SK-N-SH (cell line): ENCODE results near the gene CLEC10A. TPM values are rescaled to one million over a fixed set of nuclear protein-coding genes. Genes with fewer than 3 reads are reported as not detected.

Experiments
- CTCF ChIA-PET: fragments of 300-600, 350-600 bp; formaldehyde crosslinking; extraction: SDS; loops from one replicate; lab custom pipeline; 2021; lab: Yijun Ruan, JAX
- POLR2A ChIA-PET: fragments of 350-600 bp; sonication (Branson Sonifier 250); formaldehyde crosslinking; extraction: SDS; loops from one replicate; lab custom pipeline; 2020; ENCODE audit warnings: antibody characterized with exemption, inconsistent platforms; lab: Yijun Ruan, JAX
- DNase-seq: peaks from one replicate; pipeline ENCODE4 v3.0.0; 2012
- H2AFZ ChIP-seq: fragments of 200-600 bp; sonication (generic); 2 replicates; pipeline ENCODE4 v1.8.1; 2016; ENCODE audit warnings: antibody characterized with exemption, mild to moderate bottlenecking, low read depth
- H3F3A ChIP-seq: fragments of 200-600 bp; sonication (generic); replicated peaks from 2 replicates; pipeline ENCODE3; 2016; ENCODE audit warnings: antibody characterized with exemption, mild to moderate bottlenecking; ENCODE audit not compliant: insufficient read depth
- H3K27ac ChIP-seq, 2 experiments: fragments of 200-500 bp in 1 of 2; fragments of 200-600 bp in 1 of 2; sonication (Bioruptor generic) in 1 of 2; sonication (generic), shearing (Covaris generic) in 1 of 2; 2 replicates each; pipeline versions ENCODE4 v1.5.1 to v1.6.1; 2014 to 2016; ENCODE audit warnings: low read depth in 2 of 2, inconsistent platforms in 1 of 2, low read length in 1 of 2, mild to moderate bottlenecking in 1 of 2, mixed read lengths in 1 of 2
- H3K27me3 ChIP-seq: fragments of 200-600 bp; sonication (generic), shearing (Covaris generic); 2 replicates; pipeline ENCODE4 v1.6.1; 2016; ENCODE audit warnings: mixed run types; ENCODE audit not compliant: insufficient read depth
- H3K36me3 ChIP-seq, 2 experiments: fragments of 200-500 bp in 1 of 2; fragments of 200-600 bp in 1 of 2; sonication (Bioruptor generic) in 1 of 2; sonication (generic) in 1 of 2; replicated peaks in 1 of 2; 2 replicates each; pipeline versions ENCODE3 to v1.5.1; 2014 to 2016; ENCODE audit warnings: low read length in 1 of 2, mild to moderate bottlenecking in 1 of 2; ENCODE audit not compliant: insufficient read depth in 2 of 2, control insufficient read depth in 1 of 2
- H3K4me1 ChIP-seq, 2 experiments: fragments of 200-500 bp in 1 of 2; fragments of 200-600 bp in 1 of 2; sonication (Bioruptor generic) in 1 of 2; sonication (generic), shearing (Covaris generic) in 1 of 2; 2 replicates each; pipeline versions ENCODE4 v1.5.1 to v1.6.1; 2014 to 2016; ENCODE audit warnings: low read depth in 1 of 2, low read length in 1 of 2, mixed run types in 1 of 2; ENCODE audit not compliant: insufficient read depth in 2 of 2, control insufficient read depth in 1 of 2
- H3K4me2 ChIP-seq: fragments of 200-600 bp; sonication (generic), shearing (Covaris generic); 2 replicates; pipeline ENCODE4 v1.6.1; 2017; ENCODE audit warnings: mixed run types
- H3K4me3 ChIP-seq, 2 experiments: fragments of 200-500 bp in 1 of 2; fragments of 200-600 bp in 1 of 2; sonication (Bioruptor generic) in 1 of 2; sonication (generic), shearing (Covaris generic) in 1 of 2; 2 replicates each; pipeline versions ENCODE4 v1.5.1 to v1.8.1; 2014 to 2016; ENCODE audit warnings: low read depth in 2 of 2, inconsistent platforms in 1 of 2, low read length in 1 of 2, mild to moderate bottlenecking in 1 of 2, mixed read lengths in 1 of 2, moderate library complexity in 1 of 2
- H3K79me2 ChIP-seq: fragments of 200-600 bp; sonication (generic); 2 replicates; pipeline ENCODE4 v1.8.1; 2017; ENCODE audit warnings: mild to moderate bottlenecking; ENCODE audit not compliant: insufficient read depth
- H3K9ac ChIP-seq: fragments of 200-600 bp; sonication (generic); 2 replicates; pipeline ENCODE4 v1.6.1; 2017; ENCODE audit warnings: mixed run types
- H3K9me2 ChIP-seq: fragments of 200-600 bp; sonication (generic); 2 replicates; pipeline ENCODE4 v1.6.1; 2017; ENCODE audit warnings: mixed run types
- H3K9me3 ChIP-seq: fragments of 200-600 bp; sonication (generic); 2 replicates; pipeline ENCODE4 v1.6.1; 2017; ENCODE audit warnings: mixed run types, mild to moderate bottlenecking, moderate library complexity
- H4K20me1 ChIP-seq: fragments of 200-600 bp; sonication (generic); 2 replicates; pipeline ENCODE4 v1.6.1; 2017; ENCODE audit warnings: mild to moderate bottlenecking, mixed run types; ENCODE audit not compliant: insufficient read depth
- CHD2 ChIP-seq: fragments of 150-350 bp; IDR thresholded peaks from 2 replicates; pipeline ENCODE4 v1.6.1; 2018; ENCODE audit warnings: low read length; ENCODE audit not compliant: partially characterized antibody
- EZH2phosphoT487 ChIP-seq: fragments of 200-600 bp; sonication (generic); IDR thresholded peaks from 2 replicates; pipeline ENCODE4 v1.6.1; 2017; ENCODE audit warnings: low read depth, mixed run types, mild to moderate bottlenecking, antibody characterized with exemption, moderate library complexity, borderline replicate concordance
- FOXM1 ChIP-seq: IDR thresholded peaks from 2 replicates; pipeline ENCODE4 v1.4.0; 2012; ENCODE audit warnings: low read depth, mild to moderate bottlenecking
- GABPA ChIP-seq: IDR thresholded peaks from 2 replicates; pipeline ENCODE4 v1.4.0; 2012; ENCODE audit warnings: low read depth, mild to moderate bottlenecking
- JUND ChIP-seq: IDR thresholded peaks from 2 replicates; pipeline ENCODE4 v1.4.0; 2012
- MEF2A ChIP-seq: IDR thresholded peaks from 2 replicates; pipeline ENCODE4 v1.4.0; 2012; ENCODE audit warnings: low read depth, borderline replicate concordance
- NFIC ChIP-seq: IDR thresholded peaks from 2 replicates; pipeline ENCODE4 v1.4.0; 2012; ENCODE audit warnings: borderline replicate concordance
- POLR2AphosphoS5 ChIP-seq: IDR thresholded peaks from 2 replicates; pipeline ENCODE4 v1.6.1; 2012; ENCODE audit warnings: low read depth, low read length
- RAD21 ChIP-seq: IDR thresholded peaks from 2 replicates; pipeline ENCODE4 v1.6.1; 2012; ENCODE audit warnings: mild to moderate bottlenecking, low read length
- RXRA ChIP-seq: IDR thresholded peaks from 2 replicates; pipeline ENCODE4 v1.4.0; 2012; ENCODE audit warnings: low read depth, mild to moderate bottlenecking, borderline replicate concordance
- SIN3A ChIP-seq: IDR thresholded peaks from 2 replicates; pipeline ENCODE4 v1.6.1; 2012; ENCODE audit warnings: low read depth, mild to moderate bottlenecking, low read length, moderate library complexity, borderline replicate concordance
- TAF1 ChIP-seq: IDR thresholded peaks from 2 replicates; pipeline ENCODE4 v1.6.1; 2012; ENCODE audit warnings: low read depth, mild to moderate bottlenecking, low read length, moderate library complexity, borderline replicate concordance
- YY1 ChIP-seq: IDR thresholded peaks from 2 replicates; pipeline ENCODE4 v1.4.0; 2012; ENCODE audit warnings: low read depth, mild to moderate bottlenecking
- WGBS: methylation state at CpG from one replicate; pipeline ENCODE4 v1.1.6; 2017; ENCODE audit warnings: low lambda C conversion rate; 5-methylcytosine and 5-hydroxymethylcytosine counted together
- polyA plus RNA-seq, 3 experiments: library from polyadenylated mRNA; depleted of rRNA; stranded (reverse); fragments of >200 nt; gene quantifications; 2 replicates each; pipeline ENCODE4 v1.2.3, GENCODE V29; 2012
- TF ChIP-seq, protein P1 (sequence below): fragments of 150-350 bp; IDR thresholded peaks from 2 replicates; pipeline ENCODE4 v1.6.1; 2017; ENCODE audit warnings: antibody characterized with exemption, low read length, low read depth, borderline replicate concordance
- TF ChIP-seq, protein P2 (sequence below): IDR thresholded peaks from 2 replicates; pipeline ENCODE4 v1.6.1; 2012; ENCODE audit warnings: mild to moderate bottlenecking, low read depth, low read length, moderate library complexity
- TF ChIP-seq, protein P3 (sequence below): fragments of 200-600 bp; sonication (generic); IDR thresholded peaks from 2 replicates; pipeline ENCODE4 v1.6.1; 2017; ENCODE audit warnings: antibody characterized with exemption, mild to moderate bottlenecking, moderate library complexity
- TF ChIP-seq, protein P4 (sequence below): IDR thresholded peaks from 2 replicates; pipeline ENCODE4 v1.4.0; 2012; ENCODE audit warnings: low read depth
- TF ChIP-seq, protein P5 (sequence below): fragments of 150-350 bp; IDR thresholded peaks from 2 replicates; pipeline ENCODE4 v1.6.1; 2016; ENCODE audit warnings: mild to moderate bottlenecking, low read depth, low read length

Gene CLEC10A
- polyA plus RNA-seq, 1 of the 3 experiments (the other 2 are of a cell fraction) = not detected

DNA sequence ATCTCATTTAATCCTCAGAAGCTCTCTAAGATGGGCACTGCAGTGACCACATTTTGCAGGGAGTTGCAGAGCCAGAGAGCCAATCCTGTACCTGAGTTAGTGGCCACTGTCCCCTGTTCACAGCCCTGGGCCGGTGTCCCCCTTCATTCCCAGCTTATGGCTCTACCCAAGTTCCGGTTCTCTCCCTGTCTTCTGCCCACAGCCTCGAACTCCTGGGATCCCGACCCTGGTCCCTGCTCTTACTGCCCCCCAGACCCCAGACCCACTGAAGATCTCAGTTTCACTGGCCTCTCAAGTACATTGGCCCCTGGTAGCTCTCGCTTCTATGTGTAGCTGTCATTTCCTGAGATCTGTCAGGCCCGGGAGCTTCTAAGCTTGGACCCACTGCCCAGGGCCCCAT lies 22.4 kb upstream of the CLEC10A start:
- TF ChIP-seq EZH2phosphoT487 (no peak), POLR2AphosphoS5 (no peak), NFIC (no peak), CHD2 (no peak), MEF2A (no peak), GABPA (no peak), FOXM1 (no peak), SIN3A (no peak), YY1 (no peak)
- TF ChIP-seq, protein P1, sequence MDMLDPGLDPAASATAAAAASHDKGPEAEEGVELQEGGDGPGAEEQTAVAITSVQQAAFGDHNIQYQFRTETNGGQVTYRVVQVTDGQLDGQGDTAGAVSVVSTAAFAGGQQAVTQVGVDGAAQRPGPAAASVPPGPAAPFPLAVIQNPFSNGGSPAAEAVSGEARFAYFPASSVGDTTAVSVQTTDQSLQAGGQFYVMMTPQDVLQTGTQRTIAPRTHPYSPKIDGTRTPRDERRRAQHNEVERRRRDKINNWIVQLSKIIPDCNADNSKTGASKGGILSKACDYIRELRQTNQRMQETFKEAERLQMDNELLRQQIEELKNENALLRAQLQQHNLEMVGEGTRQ = no peak
- TF ChIP-seq, protein P2, sequence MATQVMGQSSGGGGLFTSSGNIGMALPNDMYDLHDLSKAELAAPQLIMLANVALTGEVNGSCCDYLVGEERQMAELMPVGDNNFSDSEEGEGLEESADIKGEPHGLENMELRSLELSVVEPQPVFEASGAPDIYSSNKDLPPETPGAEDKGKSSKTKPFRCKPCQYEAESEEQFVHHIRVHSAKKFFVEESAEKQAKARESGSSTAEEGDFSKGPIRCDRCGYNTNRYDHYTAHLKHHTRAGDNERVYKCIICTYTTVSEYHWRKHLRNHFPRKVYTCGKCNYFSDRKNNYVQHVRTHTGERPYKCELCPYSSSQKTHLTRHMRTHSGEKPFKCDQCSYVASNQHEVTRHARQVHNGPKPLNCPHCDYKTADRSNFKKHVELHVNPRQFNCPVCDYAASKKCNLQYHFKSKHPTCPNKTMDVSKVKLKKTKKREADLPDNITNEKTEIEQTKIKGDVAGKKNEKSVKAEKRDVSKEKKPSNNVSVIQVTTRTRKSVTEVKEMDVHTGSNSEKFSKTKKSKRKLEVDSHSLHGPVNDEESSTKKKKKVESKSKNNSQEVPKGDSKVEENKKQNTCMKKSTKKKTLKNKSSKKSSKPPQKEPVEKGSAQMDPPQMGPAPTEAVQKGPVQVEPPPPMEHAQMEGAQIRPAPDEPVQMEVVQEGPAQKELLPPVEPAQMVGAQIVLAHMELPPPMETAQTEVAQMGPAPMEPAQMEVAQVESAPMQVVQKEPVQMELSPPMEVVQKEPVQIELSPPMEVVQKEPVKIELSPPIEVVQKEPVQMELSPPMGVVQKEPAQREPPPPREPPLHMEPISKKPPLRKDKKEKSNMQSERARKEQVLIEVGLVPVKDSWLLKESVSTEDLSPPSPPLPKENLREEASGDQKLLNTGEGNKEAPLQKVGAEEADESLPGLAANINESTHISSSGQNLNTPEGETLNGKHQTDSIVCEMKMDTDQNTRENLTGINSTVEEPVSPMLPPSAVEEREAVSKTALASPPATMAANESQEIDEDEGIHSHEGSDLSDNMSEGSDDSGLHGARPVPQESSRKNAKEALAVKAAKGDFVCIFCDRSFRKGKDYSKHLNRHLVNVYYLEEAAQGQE = no peak
- POLR2A ChIA-PET = interaction anchor here (0.8 kb wide), 1 partner anchor 8 kb away, joined by 3 read pairs; no protein-coding TSS in a partner anchor
- Histone ChIP-seq H3K9me3 (no peaks in the 10 kb centered on the region), H3K9me2 (no peaks in the 10 kb centered on the region), H3K4me3 (no peak overlapping the region), H3K79me2 (no peaks in the 10 kb centered on the region), H3K27ac (no peak overlapping the region), H2AFZ (no peak overlapping the region), H3K36me3 (no peaks in the 10 kb centered on the region), H3F3A (peaks cover 4% of the 10 kb centered on the region), H3K27me3 (peaks cover 89% of the 10 kb centered on the region), H3K4me1 (no peaks in the 10 kb centered on the region), H4K20me1 (no peaks in the 10 kb centered on the region), H3K4me2 (no peak overlapping the region), H3K9ac (no peak overlapping the region)
- CTCF ChIA-PET = interaction anchor here (0.8 to 3.0 kb wide), 5 partner anchors 8 to 81 kb away, joined by 3 to 16 read pairs (median 3); partner anchors contain the start of gene SLC16A11
- DNase-seq = no peak
- WGBS = 22% methylated on average over 6 of the region's 6 CpGs

DNA sequence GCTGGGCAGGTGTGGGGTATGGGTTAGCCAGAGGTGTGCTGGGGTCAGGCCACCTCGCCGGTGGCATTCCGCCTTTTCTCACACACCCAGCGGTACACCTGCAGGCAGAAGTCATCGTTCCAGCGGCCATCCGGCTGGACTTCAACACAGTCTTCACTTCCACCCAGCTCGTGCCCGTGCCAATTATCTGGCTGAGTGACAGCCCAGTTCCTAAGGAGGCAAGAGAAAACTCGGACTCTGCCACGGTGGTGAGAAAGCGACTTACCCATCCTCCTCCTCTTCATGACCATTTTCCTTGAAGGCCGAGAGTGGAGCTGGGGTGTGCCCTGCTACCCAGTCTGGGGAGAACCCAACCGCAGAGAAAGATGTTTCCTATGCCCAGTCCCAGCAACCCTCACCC lies 21.5 kb upstream of the CLEC10A start:
- Histone ChIP-seq H3K9me2 (no peaks in the 10 kb centered on the region), H3F3A (peaks cover 4% of the 10 kb centered on the region), H3K4me2 (no peak overlapping the region), H3K79me2 (no peaks in the 10 kb centered on the region), H3K4me1 (no peaks in the 10 kb centered on the region), H3K27me3 (peaks cover 80% of the 10 kb centered on the region), H3K9me3 (no peaks in the 10 kb centered on the region), H3K27ac (no peak overlapping the region), H4K20me1 (no peaks in the 10 kb centered on the region), H2AFZ (no peak overlapping the region), H3K9ac (no peak overlapping the region), H3K4me3 (no peak overlapping the region), H3K36me3 (no peaks in the 10 kb centered on the region)
- ChIA-PET CTCF (interaction anchor here (0.8 to 3.0 kb wide), 5 partner anchors 11 to 80 kb away, joined by 3 to 16 read pairs (median 3); partner anchors contain the start of gene SLC16A11), POLR2A (no interaction called here)
- no peak for DNase-seq
- WGBS = 37% methylated on average over 14 of the region's 14 CpGs
- TF ChIP-seq, protein P3, sequence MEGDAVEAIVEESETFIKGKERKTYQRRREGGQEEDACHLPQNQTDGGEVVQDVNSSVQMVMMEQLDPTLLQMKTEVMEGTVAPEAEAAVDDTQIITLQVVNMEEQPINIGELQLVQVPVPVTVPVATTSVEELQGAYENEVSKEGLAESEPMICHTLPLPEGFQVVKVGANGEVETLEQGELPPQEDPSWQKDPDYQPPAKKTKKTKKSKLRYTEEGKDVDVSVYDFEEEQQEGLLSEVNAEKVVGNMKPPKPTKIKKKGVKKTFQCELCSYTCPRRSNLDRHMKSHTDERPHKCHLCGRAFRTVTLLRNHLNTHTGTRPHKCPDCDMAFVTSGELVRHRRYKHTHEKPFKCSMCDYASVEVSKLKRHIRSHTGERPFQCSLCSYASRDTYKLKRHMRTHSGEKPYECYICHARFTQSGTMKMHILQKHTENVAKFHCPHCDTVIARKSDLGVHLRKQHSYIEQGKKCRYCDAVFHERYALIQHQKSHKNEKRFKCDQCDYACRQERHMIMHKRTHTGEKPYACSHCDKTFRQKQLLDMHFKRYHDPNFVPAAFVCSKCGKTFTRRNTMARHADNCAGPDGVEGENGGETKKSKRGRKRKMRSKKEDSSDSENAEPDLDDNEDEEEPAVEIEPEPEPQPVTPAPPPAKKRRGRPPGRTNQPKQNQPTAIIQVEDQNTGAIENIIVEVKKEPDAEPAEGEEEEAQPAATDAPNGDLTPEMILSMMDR = no peak
- TF ChIP-seq SIN3A (no peak), JUND (no peak), GABPA (no peak), RXRA (no peak), RAD21 (no peak), TAF1 (no peak), EZH2phosphoT487 (no peak)
- TF ChIP-seq, protein P4, sequence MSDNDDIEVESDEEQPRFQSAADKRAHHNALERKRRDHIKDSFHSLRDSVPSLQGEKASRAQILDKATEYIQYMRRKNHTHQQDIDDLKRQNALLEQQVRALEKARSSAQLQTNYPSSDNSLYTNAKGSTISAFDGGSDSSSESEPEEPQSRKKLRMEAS = no peak
- TF ChIP-seq, protein P1 = no peak
- TF ChIP-seq, protein P5, sequence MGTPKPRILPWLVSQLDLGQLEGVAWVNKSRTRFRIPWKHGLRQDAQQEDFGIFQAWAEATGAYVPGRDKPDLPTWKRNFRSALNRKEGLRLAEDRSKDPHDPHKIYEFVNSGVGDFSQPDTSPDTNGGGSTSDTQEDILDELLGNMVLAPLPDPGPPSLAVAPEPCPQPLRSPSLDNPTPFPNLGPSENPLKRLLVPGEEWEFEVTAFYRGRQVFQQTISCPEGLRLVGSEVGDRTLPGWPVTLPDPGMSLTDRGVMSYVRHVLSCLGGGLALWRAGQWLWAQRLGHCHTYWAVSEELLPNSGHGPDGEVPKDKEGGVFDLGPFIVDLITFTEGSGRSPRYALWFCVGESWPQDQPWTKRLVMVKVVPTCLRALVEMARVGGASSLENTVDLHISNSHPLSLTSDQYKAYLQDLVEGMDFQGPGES = no peak
